Endothelial cell of umbilical vein (primary cell): ENCODE measurements around the gene BAX. TPM values are rescaled to one million over a fixed set of nuclear protein-coding genes. Genes with fewer than 3 reads are reported as not detected.
A peak's percentile ranks its signal among the peaks of the same experiment; 100 is the strongest.

Experiments used
- BruUV-seq: library from RNA; stranded (reverse); fragments of 400-500 nt; replicated peaks from 2 replicates; lab custom pipeline; 2021; lab: Mats Ljungman, UMichigan
- CTCF ChIA-PET: fragments of 300-600, 350-600 bp; sonication (Branson Sonifier 250); formaldehyde crosslinking; loops from one replicate; lab custom pipeline; 2021; ENCODE audit warnings: antibody characterized with exemption, inconsistent platforms; lab: Charles Lee
- POLR2A ChIA-PET: fragments of 300-600, 350-600 bp; sonication (Branson Sonifier 250); formaldehyde crosslinking; loops from one replicate; lab custom pipeline; 2021; ENCODE audit warnings: antibody characterized with exemption, inconsistent platforms; lab: Charles Lee
- DNase-seq: peaks from one replicate; pipeline ENCODE4 v3.0.0-alpha.2; 2011; ENCODE audit warnings: low read depth, low spot score
- FAIRE-seq: peaks from 2 replicates; lab custom pipeline; 2011; peaks lifted over from hg19 to GRCh38; lab: Jason Lieb, UNC
- H2AFZ ChIP-seq: 2 replicates; pipeline ENCODE4 v1.6.0; 2012; ENCODE audit warnings: low read depth, low read length, control low read depth, inconsistent platforms
- H3K27ac ChIP-seq: 2 replicates; pipeline ENCODE4 v1.5.1; 2011; ENCODE audit warnings: low read depth, mild to moderate bottlenecking, control low read depth, low read length, moderate library complexity; ENCODE audit not compliant: insufficient read depth
- H3K27me3 ChIP-seq, 2 experiments: 2 replicates each; pipeline versions ENCODE4 v1.6.0 to v1.6.1; 2011; ENCODE audit warnings: low read length in 2 of 2, mixed read lengths in 1 of 2; ENCODE audit not compliant: control insufficient read depth in 2 of 2, insufficient read depth in 2 of 2
- H3K36me3 ChIP-seq, 2 experiments: 2 replicates in 1 of 2; 3 replicates in 1 of 2; pipeline ENCODE4 v1.5.1; 2011; ENCODE audit warnings: low read length in 2 of 2, mild to moderate bottlenecking in 1 of 2, moderate library complexity in 1 of 2; ENCODE audit not compliant: control insufficient read depth in 2 of 2, insufficient read depth in 2 of 2; ENCODE audit errors: extremely low read depth in 1 of 2
- H3K4me1 ChIP-seq: 3 replicates; pipeline ENCODE4 v1.5.1; 2011; ENCODE audit warnings: mild to moderate bottlenecking, low read length; ENCODE audit not compliant: control insufficient read depth, insufficient read depth; ENCODE audit errors: extremely low read depth
- H3K4me2 ChIP-seq: 2 replicates; pipeline ENCODE4 v1.6.1; 2011; ENCODE audit warnings: low read length, control low read depth, mixed read lengths; ENCODE audit not compliant: insufficient read depth
- H3K4me3 ChIP-seq, 3 experiments: fragments of 200-600 bp in 1 of 3; sonication (generic), shearing (Covaris generic) in 1 of 3; replicated peaks in 1 of 3; 2 replicates each; pipeline ENCODE4 v1.5.1; 2011 to 2016; ENCODE audit warnings: control low read depth in 3 of 3, low read length in 3 of 3, mild to moderate bottlenecking in 2 of 3, inconsistent platforms in 1 of 3, low read depth in 1 of 3, moderate library complexity in 1 of 3; ENCODE audit not compliant: insufficient read depth in 1 of 3
- H3K79me2 ChIP-seq: 2 replicates; pipeline ENCODE4 v1.6.0; 2012; ENCODE audit warnings: low read length, inconsistent platforms; ENCODE audit not compliant: control insufficient read depth, insufficient read depth
- H3K9ac ChIP-seq: replicated peaks from 2 replicates; pipeline ENCODE3; 2011; ENCODE audit warnings: low read length, control low read depth; ENCODE audit not compliant: insufficient read depth; ENCODE audit errors: extremely low read depth
- H3K9me1 ChIP-seq: replicated peaks from 3 replicates; pipeline ENCODE4 v1.6.0; 2011; ENCODE audit warnings: mild to moderate bottlenecking, low read length; ENCODE audit not compliant: control insufficient read depth, insufficient read depth; ENCODE audit errors: extremely low read depth
- H3K9me3 ChIP-seq: replicated peaks from 2 replicates; pipeline ENCODE4 v1.5.1; 2012; ENCODE audit warnings: low read length, inconsistent platforms; ENCODE audit not compliant: control insufficient read depth, insufficient read depth
- H4K20me1 ChIP-seq: replicated peaks from 2 replicates; pipeline ENCODE3; 2011; ENCODE audit warnings: mild to moderate bottlenecking, low read length; ENCODE audit not compliant: control insufficient read depth, insufficient read depth; ENCODE audit errors: extremely low read depth
- EZH2 ChIP-seq: IDR thresholded peaks from 2 replicates; pipeline ENCODE4 v1.6.1; 2012; ENCODE audit warnings: borderline replicate concordance, low read depth, mild to moderate bottlenecking, moderate library complexity, low read length, inconsistent platforms; ENCODE audit not compliant: severe bottlenecking
- FOS ChIP-seq: IDR thresholded peaks from 2 replicates; pipeline ENCODE4 v1.6.1; 2011; ENCODE audit warnings: mild to moderate bottlenecking, low read length, moderate library complexity, borderline replicate concordance; ENCODE audit not compliant: insufficient read depth
- GATA2 ChIP-seq: IDR thresholded peaks from 2 replicates; pipeline ENCODE4 v1.7.0; 2011; ENCODE audit warnings: low read depth, mild to moderate bottlenecking, moderate library complexity, mixed read lengths, low read length; ENCODE audit not compliant: insufficient read length, insufficient read depth
- JUN ChIP-seq: IDR thresholded peaks from 2 replicates; pipeline ENCODE4 v1.6.1; 2011; ENCODE audit warnings: borderline replicate concordance, low read depth; ENCODE audit not compliant: insufficient read length, insufficient read depth
- MAX ChIP-seq: IDR thresholded peaks from 2 replicates; pipeline ENCODE4 v1.6.1; 2011; ENCODE audit not compliant: insufficient read depth, insufficient read length
- MYC ChIP-seq: IDR thresholded peaks from one replicate; pipeline ENCODE4 v1.6.1; 2011; ENCODE audit warnings: mild to moderate bottlenecking, low read depth, low read length
- POLR2A ChIP-seq: IDR thresholded peaks from 2 replicates; pipeline ENCODE4 v1.6.1; 2012; ENCODE audit warnings: low read depth, mild to moderate bottlenecking, control low read depth, low read length
- POLR2AphosphoS5 ChIP-seq: IDR thresholded peaks from 2 replicates; pipeline ENCODE4 v1.6.1; 2012; ENCODE audit warnings: low read depth, mild to moderate bottlenecking, control low read depth, low read length, moderate library complexity; ENCODE audit not compliant: insufficient read depth
- dilution Hi-C: fragments of 300-500 bp; cut with MboI; formaldehyde crosslinking; loops from one replicate; pipeline ENCODE4 v1.15.0; 2019; ENCODE audit warnings: low sequenced_read_pairs; ENCODE audit not compliant: extremely low pct_ligation_motif_present
- intact Hi-C: fragments of 100-400 bp; cut with micrococcal nuclease; formaldehyde crosslinking; loops from one replicate; pipeline ENCODE4 v1.10.0; 2022
- polyA plus RNA-seq, 4 experiments: library from polyadenylated mRNA; depleted of rRNA in 3 of 4; stranded (reverse) in 3 of 4; unstranded in 1 of 4; fragments of >200 nt; gene quantifications; 2 replicates each; pipeline versions ENCODE4 v1.2.1 to v1.2.3, GENCODE V29; 2011 to 2012; ENCODE audit warnings: missing spikeins in 1 of 4
- total RNA-seq: library from RNA; stranded (reverse); gene quantifications from 2 replicates; pipeline ENCODE4 v1.2.3, GENCODE V29; 2021
- TF ChIP-seq, protein P1 (sequence below), 2 donors: IDR thresholded peaks; 1 replicate in 1 of 2; 2 replicates in 1 of 2; pipeline ENCODE4 v1.5.1; 2011; ENCODE audit warnings: low read length in 2 of 2, mild to moderate bottlenecking in 2 of 2, moderate library complexity in 2 of 2, control low read depth in 1 of 2, inconsistent platforms in 1 of 2, low read depth in 1 of 2; ENCODE audit not compliant: insufficient read depth in 1 of 2; ENCODE audit errors: extremely low read depth in 1 of 2

The BAX gene
- total and polyA plus RNA-seq, 2 donors (not counting 3 experiments of a cell fraction or from before 2014, with no cell fraction given) = 267 to 283 TPM

DNA sequence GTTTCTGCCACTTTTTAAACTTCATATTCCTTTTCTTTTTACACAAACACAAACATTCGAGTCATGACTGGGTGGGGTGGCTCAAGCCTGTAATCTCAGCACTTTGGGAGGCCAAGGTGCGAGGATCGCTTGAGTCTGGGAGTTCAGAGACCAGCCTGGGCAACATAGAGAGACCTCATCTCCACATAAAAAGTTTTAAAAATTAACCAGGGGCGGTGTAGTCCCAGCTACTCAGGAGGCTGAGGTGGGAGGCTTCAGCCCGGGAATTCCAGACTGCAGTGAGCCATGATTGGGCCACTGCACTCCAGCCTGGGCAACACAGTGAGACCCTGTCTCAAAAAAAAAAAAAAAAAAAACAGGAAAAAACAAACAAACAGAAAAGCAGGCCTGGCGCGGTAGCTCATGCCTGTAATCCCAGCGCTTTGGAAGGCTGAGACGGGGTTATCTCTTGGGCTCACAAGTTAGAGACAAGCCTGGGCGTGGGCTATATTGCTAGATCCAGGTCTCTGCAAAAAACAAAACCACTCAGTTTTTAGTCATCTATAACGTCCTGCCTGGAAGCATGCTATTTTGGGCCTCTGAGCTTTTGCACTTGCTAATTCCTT is 583 bp upstream of the BAX start:
- DNase-seq (no peak), FAIRE-seq (no peak)
- POLR2A ChIA-PET = interaction anchor here (1.0 to 1.2 kb wide), 3 partner anchors 10 to 82 kb away, joined by 4 read pairs; partner anchors contain the start of gene NUCB1
- dilution Hi-C loops (no loop called here), intact Hi-C loops (loop anchor here (1.0 to 2.0 kb wide), 2 partner anchors 11 to 53 kb away; partner anchors contain the start of genes FTL and NUCB1)
- Histone ChIP-seq H4K20me1 (no peaks in the 10 kb centered on the region), H2AFZ (peak overlapping the region; percentile 86), H3K27ac (peak overlapping the region; percentile 42), H3K4me1 (peaks cover 18% of the 10 kb centered on the region), H3K27me3 (no peaks in the 10 kb centered on the region), H3K9ac (peak overlapping the region; percentile 61), H3K4me2 (peak overlapping the region; percentile 75), H3K79me2 (peaks cover 24% of the 10 kb centered on the region), H3K36me3 (peaks cover 0 to 3% of the 10 kb centered on the region in 2 experiments), H3K9me1 (no peaks in the 10 kb centered on the region), H3K9me3 (no peaks in the 10 kb centered on the region), H3K4me3 (peak overlapping the region; percentile 27 to 99 (median 64))
- CTCF ChIA-PET = interaction anchor here (0.6 to 3.5 kb wide), 3 partner anchors 9 to 111 kb away, joined by 3 to 21 read pairs (median 5); no protein-coding TSS in a partner anchor
- TF ChIP-seq GATA2 = no peak
- TF ChIP-seq FOS = no peak
- no peak for TF ChIP-seq EZH2
- TF ChIP-seq, protein P1, sequence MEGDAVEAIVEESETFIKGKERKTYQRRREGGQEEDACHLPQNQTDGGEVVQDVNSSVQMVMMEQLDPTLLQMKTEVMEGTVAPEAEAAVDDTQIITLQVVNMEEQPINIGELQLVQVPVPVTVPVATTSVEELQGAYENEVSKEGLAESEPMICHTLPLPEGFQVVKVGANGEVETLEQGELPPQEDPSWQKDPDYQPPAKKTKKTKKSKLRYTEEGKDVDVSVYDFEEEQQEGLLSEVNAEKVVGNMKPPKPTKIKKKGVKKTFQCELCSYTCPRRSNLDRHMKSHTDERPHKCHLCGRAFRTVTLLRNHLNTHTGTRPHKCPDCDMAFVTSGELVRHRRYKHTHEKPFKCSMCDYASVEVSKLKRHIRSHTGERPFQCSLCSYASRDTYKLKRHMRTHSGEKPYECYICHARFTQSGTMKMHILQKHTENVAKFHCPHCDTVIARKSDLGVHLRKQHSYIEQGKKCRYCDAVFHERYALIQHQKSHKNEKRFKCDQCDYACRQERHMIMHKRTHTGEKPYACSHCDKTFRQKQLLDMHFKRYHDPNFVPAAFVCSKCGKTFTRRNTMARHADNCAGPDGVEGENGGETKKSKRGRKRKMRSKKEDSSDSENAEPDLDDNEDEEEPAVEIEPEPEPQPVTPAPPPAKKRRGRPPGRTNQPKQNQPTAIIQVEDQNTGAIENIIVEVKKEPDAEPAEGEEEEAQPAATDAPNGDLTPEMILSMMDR (IDR thresholded peaks at IDR 0.05; ENCODE audit: extremely low read depth in 1 of 2, insufficient read depth in 1 of 2, low read depth in 1 of 2, low read length in 2 of 2) = no peak
- TF ChIP-seq JUN = no peak
- no peak for TF ChIP-seq MAX
- no peak for TF ChIP-seq MYC
- no peak for TF ChIP-seq POLR2A
- TF ChIP-seq POLR2AphosphoS5 = no peak
- no TSS peak for BruUV-seq
